Fibroblast of lung (primary cell): Measurements from ENCODE around the gene DCAF4L1. TPM values are rescaled to one million over a fixed set of nuclear protein-coding genes. Genes with fewer than 3 reads are reported as not detected.

Experiments
- DNase-seq, 2 donors: peaks; one replicate each; pipeline versions ENCODE4 v3.0.0 to v3.0.0-alpha.2; 2010; ENCODE audit warnings: low read depth in 2 of 2
- H2AFZ ChIP-seq: 2 replicates; pipeline ENCODE4 v1.5.1; 2012; ENCODE audit warnings: low read length, control low read depth, inconsistent platforms
- H3K27ac ChIP-seq: 2 replicates; pipeline ENCODE4 v1.5.1; 2011; ENCODE audit warnings: low read length, control low read depth; ENCODE audit not compliant: insufficient read depth
- H3K27me3 ChIP-seq: 2 replicates; pipeline ENCODE4 v1.5.1; 2011; ENCODE audit warnings: mild to moderate bottlenecking, low read length; ENCODE audit not compliant: control insufficient read depth, insufficient read depth
- H3K36me3 ChIP-seq: 2 replicates; pipeline ENCODE4 v1.5.1; 2011; ENCODE audit warnings: low read length; ENCODE audit not compliant: control insufficient read depth, insufficient read depth
- H3K4me1 ChIP-seq: 2 replicates; pipeline ENCODE4 v1.5.1; 2011; ENCODE audit warnings: low read length; ENCODE audit not compliant: control insufficient read depth, insufficient read depth; ENCODE audit errors: extremely low read depth
- H3K4me2 ChIP-seq: 2 replicates; pipeline ENCODE4 v1.5.1; 2011; ENCODE audit warnings: low read length, control low read depth; ENCODE audit not compliant: insufficient read depth; ENCODE audit errors: extremely low read depth
- H3K4me3 ChIP-seq, 4 experiments: fragments of 200-600 bp in 1 of 4; sonication (generic) in 1 of 4; replicated peaks in 1 of 4; 2 replicates each; pipeline ENCODE4 v1.5.1; 2011 to 2016; ENCODE audit warnings: low read length in 4 of 4, low read depth in 3 of 4, mild to moderate bottlenecking in 3 of 4, control low read depth in 2 of 4, inconsistent platforms in 1 of 4, mixed read lengths in 1 of 4; ENCODE audit not compliant: insufficient read depth in 1 of 4; ENCODE audit errors: control extremely low read depth in 1 of 4
- H3K79me2 ChIP-seq: 2 replicates; pipeline ENCODE4 v1.5.1; 2012; ENCODE audit warnings: mild to moderate bottlenecking, low read length, inconsistent platforms; ENCODE audit not compliant: control insufficient read depth, insufficient read depth
- H3K9ac ChIP-seq: 2 replicates; pipeline ENCODE4 v1.5.1; 2011; ENCODE audit warnings: mild to moderate bottlenecking, low read length, control low read depth; ENCODE audit not compliant: insufficient read depth
- H3K9me3 ChIP-seq: 2 replicates; pipeline ENCODE4 v1.5.1; 2012; ENCODE audit warnings: low read depth, low read length; ENCODE audit not compliant: control insufficient read depth, insufficient read depth
- H4K20me1 ChIP-seq: 2 replicates; pipeline ENCODE4 v1.5.1; 2011; ENCODE audit warnings: low read length; ENCODE audit not compliant: control insufficient read depth, insufficient read depth; ENCODE audit errors: extremely low read depth
- EZH2 ChIP-seq: IDR thresholded peaks from 2 replicates; pipeline ENCODE4 v1.5.1; 2012; ENCODE audit warnings: low read length, control low read depth, mild to moderate bottlenecking; ENCODE audit errors: missing control alignments
- polyA plus RNA-seq, 2 donors: library from polyadenylated mRNA; depleted of rRNA in 1 of 2; stranded (reverse) in 1 of 2; unstranded in 1 of 2; fragments of >200 nt; gene quantifications; 2 replicates each; pipeline ENCODE4 v1.2.1, GENCODE V29; 2011 to 2012; ENCODE audit warnings: missing spikeins in 1 of 2
- total RNA-seq: library from RNA; depleted of rRNA; stranded (reverse); fragments of >200 nt; gene quantifications from 2 replicates; pipeline ENCODE4 v1.2.1, GENCODE V29; 2014
- TF ChIP-seq, protein P1 (sequence below), 2 donors: IDR thresholded peaks in 1 of 2; conservative IDR thresholded peaks in 1 of 2; 1 replicate in 1 of 2; 2 replicates in 1 of 2; pipeline ENCODE4 v1.5.1; 2011 to 2012; ENCODE audit warnings: low read length in 2 of 2, control low read depth in 1 of 2, inconsistent platforms in 1 of 2, low read depth in 1 of 2, mild to moderate bottlenecking in 1 of 2

DCAF4L1 gene
- total and polyA plus RNA-seq, 2 donors (not counting 1 experiment from before 2014, with no cell fraction given): 0.02 to 0.17 TPM

DNA sequence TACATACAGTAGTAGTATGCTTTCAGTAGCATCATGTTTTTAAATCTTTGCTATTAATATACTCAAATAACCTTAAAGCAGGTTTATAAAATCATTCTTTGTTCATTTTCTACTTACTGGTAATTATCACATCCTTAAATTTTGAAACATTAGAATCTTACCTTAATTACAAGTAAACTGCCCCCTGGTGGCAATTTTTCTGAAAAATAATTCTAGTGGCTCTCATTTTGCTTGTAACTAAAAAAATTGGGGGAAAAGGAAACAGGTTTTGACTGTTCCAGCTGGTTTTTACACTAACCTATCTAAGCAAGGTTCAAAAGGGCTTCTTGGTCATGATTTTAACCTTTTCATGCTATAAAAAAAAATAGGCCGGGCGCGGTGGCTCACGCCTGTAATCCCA lies 18.5 kb upstream of the DCAF4L1 start:
- Histone ChIP-seq H3K4me2 (no peak overlapping the region), H3K4me3 (no peak overlapping the region), H3K36me3 (no peaks in the 10 kb centered on the region), H2AFZ (no peak overlapping the region), H4K20me1 (no peaks in the 10 kb centered on the region), H3K79me2 (no peaks in the 10 kb centered on the region), H3K4me1 (no peaks in the 10 kb centered on the region), H3K9ac (no peak overlapping the region), H3K27me3 (no peaks in the 10 kb centered on the region), H3K9me3 (no peaks in the 10 kb centered on the region), H3K27ac (no peak overlapping the region)
- peak; percentile 14 to 38 for DNase-seq
- no peak for TF ChIP-seq EZH2
- TF ChIP-seq, protein P1, sequence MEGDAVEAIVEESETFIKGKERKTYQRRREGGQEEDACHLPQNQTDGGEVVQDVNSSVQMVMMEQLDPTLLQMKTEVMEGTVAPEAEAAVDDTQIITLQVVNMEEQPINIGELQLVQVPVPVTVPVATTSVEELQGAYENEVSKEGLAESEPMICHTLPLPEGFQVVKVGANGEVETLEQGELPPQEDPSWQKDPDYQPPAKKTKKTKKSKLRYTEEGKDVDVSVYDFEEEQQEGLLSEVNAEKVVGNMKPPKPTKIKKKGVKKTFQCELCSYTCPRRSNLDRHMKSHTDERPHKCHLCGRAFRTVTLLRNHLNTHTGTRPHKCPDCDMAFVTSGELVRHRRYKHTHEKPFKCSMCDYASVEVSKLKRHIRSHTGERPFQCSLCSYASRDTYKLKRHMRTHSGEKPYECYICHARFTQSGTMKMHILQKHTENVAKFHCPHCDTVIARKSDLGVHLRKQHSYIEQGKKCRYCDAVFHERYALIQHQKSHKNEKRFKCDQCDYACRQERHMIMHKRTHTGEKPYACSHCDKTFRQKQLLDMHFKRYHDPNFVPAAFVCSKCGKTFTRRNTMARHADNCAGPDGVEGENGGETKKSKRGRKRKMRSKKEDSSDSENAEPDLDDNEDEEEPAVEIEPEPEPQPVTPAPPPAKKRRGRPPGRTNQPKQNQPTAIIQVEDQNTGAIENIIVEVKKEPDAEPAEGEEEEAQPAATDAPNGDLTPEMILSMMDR (conservative IDR thresholded peaks at IDR 0.05 in 1 of 2, IDR thresholded peaks at IDR 0.05 in 1 of 2; ENCODE audit: low read depth in 1 of 2, low read length in 2 of 2): peak; percentile 6 to 37

DNA sequence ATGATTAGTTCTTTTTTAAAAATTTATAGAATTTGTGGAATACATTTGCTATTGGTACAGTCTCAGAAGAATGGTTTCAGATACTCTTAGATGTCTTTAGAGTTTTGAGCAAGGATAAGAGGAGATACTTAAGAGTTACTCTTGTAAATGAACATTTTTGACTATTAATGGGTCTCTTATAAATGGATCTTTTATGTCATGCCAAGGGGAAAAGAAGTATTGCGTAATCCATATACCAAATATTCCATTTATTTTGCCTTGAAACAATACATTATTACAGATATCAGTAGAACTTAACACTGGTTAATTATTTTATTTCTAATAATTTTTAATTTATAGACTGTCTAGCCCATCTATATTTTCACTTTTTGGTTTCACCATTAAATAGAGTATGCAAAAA lies 17.2 kb upstream of the DCAF4L1 start:
- no peak overlapping the region for H3K27ac ChIP-seq
- TF ChIP-seq EZH2: no peak
- TF ChIP-seq, protein P1 (conservative IDR thresholded peaks at IDR 0.05 in 1 of 2, IDR thresholded peaks at IDR 0.05 in 1 of 2; ENCODE audit: low read depth in 1 of 2, low read length in 2 of 2): no peak
- DNase-seq: no peak

DNA sequence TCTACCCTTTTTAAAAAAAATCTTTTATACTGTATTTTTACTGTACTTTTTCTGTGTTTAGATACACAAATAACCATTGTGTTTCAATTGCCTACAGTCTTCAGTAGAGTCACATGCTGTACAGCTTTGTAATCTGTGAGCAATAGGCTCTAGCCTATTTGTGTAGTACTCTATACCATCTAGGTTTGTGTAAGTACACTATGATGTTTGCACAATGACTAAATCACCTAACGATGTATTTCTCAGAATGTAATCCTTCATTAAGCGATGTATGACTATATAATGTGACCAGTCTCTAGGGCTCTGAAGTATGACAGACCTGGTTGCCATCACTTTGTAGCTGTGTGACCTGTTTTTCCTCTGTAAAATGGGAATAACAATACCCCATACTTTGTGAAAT lies 14.2 kb upstream of the DCAF4L1 start:
- TF ChIP-seq EZH2: no peak
- TF ChIP-seq, protein P1 (conservative IDR thresholded peaks at IDR 0.05 in 1 of 2, IDR thresholded peaks at IDR 0.05 in 1 of 2; ENCODE audit: low read depth in 1 of 2, low read length in 2 of 2): no peak
- no peak overlapping the region for H3K4me3 ChIP-seq

More for the DNA sequence above, 17.2 kb upstream of the DCAF4L1 start:
- Histone ChIP-seq H2AFZ (no peak overlapping the region), H3K36me3 (no peaks in the 10 kb centered on the region), H3K4me1 (no peaks in the 10 kb centered on the region), H3K27me3 (no peaks in the 10 kb centered on the region), H3K9me3 (no peaks in the 10 kb centered on the region), H3K4me3 (no peak overlapping the region), H4K20me1 (no peaks in the 10 kb centered on the region), H3K79me2 (no peaks in the 10 kb centered on the region), H3K4me2 (no peak overlapping the region), H3K9ac (no peak overlapping the region)

More for the DNA sequence above, 14.2 kb upstream of the DCAF4L1 start:
- Histone ChIP-seq H3K27ac (no peak overlapping the region), H4K20me1 (no peaks in the 10 kb centered on the region), H3K36me3 (no peaks in the 10 kb centered on the region), H3K9ac (no peak overlapping the region), H3K4me1 (no peaks in the 10 kb centered on the region), H3K79me2 (no peaks in the 10 kb centered on the region), H3K27me3 (no peaks in the 10 kb centered on the region), H2AFZ (no peak overlapping the region), H3K4me2 (no peak overlapping the region), H3K9me3 (no peaks in the 10 kb centered on the region)
- DNase-seq: no peak
